ENCODE results near the gene MEGF8. TPM values are rescaled to one million over a fixed set of nuclear protein-coding genes. Genes with fewer than 3 reads are reported as not detected.

The MEGF8 gene
- total RNA-seq, 1 donor from 2014 or later = 72.8 TPM

DNA sequence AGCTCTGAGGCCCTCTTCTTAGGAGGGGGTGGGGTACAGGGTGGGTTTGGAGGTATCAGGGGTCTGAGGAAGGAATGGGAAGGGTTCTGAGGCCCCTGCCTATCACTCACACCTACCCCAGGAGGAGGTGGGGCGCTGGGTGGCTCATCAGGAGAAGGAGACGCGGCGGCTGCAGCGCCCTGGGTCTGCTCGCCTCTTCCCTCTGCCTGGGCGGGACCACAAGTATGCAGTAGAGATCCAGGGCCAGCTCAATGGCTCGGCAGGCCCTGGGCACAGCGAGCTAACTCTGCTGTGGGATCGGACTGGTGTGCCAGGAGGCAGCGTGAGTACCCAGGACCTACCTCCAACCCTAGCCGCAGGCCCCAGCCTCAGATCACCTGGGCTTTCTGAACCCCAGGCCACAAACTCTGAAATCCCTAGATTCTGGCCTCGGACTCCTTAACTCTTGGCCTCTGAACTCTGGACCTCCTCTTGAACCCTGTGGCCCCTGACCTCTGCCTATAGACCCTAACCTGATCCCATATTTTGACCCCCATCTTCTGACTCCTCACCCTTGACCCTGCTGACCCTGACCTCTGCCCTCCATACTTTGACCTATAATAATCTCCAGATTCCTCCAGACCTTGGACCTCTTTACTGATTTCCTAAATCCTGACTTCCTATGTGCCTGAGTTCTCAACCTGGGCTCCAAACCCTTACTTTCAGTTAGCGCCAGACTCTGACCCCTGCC is 24.1 kb downstream of the MEGF8 start:
- H3K4me1 Mint-ChIP-seq (ENCODE audit: low read depth, unreplicated experiment) = peaks cover 1% of the 10 kb centered on the region
- peaks cover 6% of the 10 kb centered on the region for H3K27me3 Mint-ChIP-seq (ENCODE audit: unreplicated experiment)
- H3K36me3 Mint-ChIP-seq (ENCODE audit: unreplicated experiment) = peaks cover 14% of the 10 kb centered on the region
- DNase-seq = no peak
- peaks cover 6% of the 10 kb centered on the region for H3K9me3 Mint-ChIP-seq (ENCODE audit: unreplicated experiment)
- H3K4me3 Mint-ChIP-seq (ENCODE audit: unreplicated experiment) = no peak overlapping the region
- no peak overlapping the region for H3K27ac Mint-ChIP-seq (ENCODE audit: unreplicated experiment)
- TF ChIP-seq, protein P1, sequence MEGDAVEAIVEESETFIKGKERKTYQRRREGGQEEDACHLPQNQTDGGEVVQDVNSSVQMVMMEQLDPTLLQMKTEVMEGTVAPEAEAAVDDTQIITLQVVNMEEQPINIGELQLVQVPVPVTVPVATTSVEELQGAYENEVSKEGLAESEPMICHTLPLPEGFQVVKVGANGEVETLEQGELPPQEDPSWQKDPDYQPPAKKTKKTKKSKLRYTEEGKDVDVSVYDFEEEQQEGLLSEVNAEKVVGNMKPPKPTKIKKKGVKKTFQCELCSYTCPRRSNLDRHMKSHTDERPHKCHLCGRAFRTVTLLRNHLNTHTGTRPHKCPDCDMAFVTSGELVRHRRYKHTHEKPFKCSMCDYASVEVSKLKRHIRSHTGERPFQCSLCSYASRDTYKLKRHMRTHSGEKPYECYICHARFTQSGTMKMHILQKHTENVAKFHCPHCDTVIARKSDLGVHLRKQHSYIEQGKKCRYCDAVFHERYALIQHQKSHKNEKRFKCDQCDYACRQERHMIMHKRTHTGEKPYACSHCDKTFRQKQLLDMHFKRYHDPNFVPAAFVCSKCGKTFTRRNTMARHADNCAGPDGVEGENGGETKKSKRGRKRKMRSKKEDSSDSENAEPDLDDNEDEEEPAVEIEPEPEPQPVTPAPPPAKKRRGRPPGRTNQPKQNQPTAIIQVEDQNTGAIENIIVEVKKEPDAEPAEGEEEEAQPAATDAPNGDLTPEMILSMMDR (IDR thresholded peaks at IDR 0.05; ENCODE audit: partially characterized antibody, unreplicated experiment) = no peak

DNA sequence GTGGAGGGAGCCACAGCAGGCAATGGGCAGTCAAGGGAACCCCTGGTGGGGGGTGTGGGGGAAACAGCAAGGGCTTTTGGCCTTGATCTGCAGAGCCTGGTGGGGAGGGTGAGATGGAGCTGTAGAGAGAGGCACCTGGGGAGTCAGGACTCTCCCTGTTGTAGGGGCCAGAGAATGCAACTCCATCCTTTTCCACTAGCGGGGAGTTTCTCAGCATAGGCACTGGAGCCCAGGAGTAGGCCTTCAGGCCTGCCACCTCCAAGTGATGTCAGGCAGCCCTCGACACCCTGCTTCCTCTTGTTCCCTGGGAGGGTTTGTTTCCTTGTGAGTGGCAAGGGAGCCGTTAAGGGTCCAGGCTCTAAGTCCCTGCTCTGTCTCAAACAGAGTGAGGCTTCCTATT is 25.0 kb downstream of the MEGF8 start:
- no peak for DNase-seq
- Mint-ChIP-seq H3K27ac (ENCODE audit: unreplicated experiment) (no peak overlapping the region), H3K36me3 (ENCODE audit: unreplicated experiment) (peaks cover 15% of the 10 kb centered on the region), H3K4me1 (ENCODE audit: low read depth, unreplicated experiment) (peaks cover 1% of the 10 kb centered on the region), H3K9me3 (ENCODE audit: unreplicated experiment) (peaks cover 9% of the 10 kb centered on the region), H3K27me3 (ENCODE audit: unreplicated experiment) (peaks cover 9% of the 10 kb centered on the region), H3K4me3 (ENCODE audit: unreplicated experiment) (no peak overlapping the region)
- TF ChIP-seq, protein P1 (IDR thresholded peaks at IDR 0.05; ENCODE audit: partially characterized antibody, unreplicated experiment) = no peak

DNA sequence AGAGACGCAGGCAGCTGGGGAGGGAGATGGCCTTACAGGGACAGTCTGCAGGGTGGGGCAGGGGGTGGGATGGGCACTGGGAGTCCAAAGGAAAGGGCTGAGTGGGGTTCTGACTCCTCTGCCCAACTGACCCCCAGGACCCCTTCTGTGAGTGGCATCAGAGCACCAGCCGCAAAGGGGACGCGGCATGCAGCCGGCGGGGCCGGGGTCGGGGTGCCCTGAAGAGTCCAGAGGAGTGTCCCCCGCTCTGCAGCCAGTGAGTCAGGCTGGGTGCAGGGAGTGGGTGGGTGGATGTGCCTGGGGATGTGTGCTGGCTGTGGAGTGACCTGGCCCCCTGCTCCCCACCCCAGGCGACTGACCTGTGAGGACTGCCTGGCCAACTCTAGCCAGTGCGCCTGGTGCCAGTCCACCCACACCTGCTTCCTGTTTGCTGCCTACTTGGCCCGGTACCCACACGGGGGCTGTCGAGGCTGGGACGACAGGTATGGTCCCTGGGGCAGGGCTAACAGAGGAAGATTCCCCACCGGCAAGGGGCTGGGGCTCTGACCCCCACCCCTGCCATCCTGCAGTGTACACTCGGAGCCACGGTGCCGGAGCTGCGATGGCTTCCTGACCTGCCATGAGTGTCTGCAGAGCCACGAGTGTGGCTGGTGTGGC is 25.8 kb downstream of the MEGF8 start:
- H3K4me1 Mint-ChIP-seq (ENCODE audit: low read depth, unreplicated experiment) = peaks cover 1% of the 10 kb centered on the region
- peaks cover 9% of the 10 kb centered on the region for H3K27me3 Mint-ChIP-seq (ENCODE audit: unreplicated experiment)
- peaks cover 14% of the 10 kb centered on the region for H3K36me3 Mint-ChIP-seq (ENCODE audit: unreplicated experiment)
- no peak overlapping the region for H3K4me3 Mint-ChIP-seq (ENCODE audit: unreplicated experiment)
- no peak for DNase-seq
- H3K9me3 Mint-ChIP-seq (ENCODE audit: unreplicated experiment) = peaks cover 9% of the 10 kb centered on the region
- TF ChIP-seq, protein P1 (IDR thresholded peaks at IDR 0.05; ENCODE audit: partially characterized antibody, unreplicated experiment) = no peak
- no peak overlapping the region for H3K27ac Mint-ChIP-seq (ENCODE audit: unreplicated experiment)

DNA sequence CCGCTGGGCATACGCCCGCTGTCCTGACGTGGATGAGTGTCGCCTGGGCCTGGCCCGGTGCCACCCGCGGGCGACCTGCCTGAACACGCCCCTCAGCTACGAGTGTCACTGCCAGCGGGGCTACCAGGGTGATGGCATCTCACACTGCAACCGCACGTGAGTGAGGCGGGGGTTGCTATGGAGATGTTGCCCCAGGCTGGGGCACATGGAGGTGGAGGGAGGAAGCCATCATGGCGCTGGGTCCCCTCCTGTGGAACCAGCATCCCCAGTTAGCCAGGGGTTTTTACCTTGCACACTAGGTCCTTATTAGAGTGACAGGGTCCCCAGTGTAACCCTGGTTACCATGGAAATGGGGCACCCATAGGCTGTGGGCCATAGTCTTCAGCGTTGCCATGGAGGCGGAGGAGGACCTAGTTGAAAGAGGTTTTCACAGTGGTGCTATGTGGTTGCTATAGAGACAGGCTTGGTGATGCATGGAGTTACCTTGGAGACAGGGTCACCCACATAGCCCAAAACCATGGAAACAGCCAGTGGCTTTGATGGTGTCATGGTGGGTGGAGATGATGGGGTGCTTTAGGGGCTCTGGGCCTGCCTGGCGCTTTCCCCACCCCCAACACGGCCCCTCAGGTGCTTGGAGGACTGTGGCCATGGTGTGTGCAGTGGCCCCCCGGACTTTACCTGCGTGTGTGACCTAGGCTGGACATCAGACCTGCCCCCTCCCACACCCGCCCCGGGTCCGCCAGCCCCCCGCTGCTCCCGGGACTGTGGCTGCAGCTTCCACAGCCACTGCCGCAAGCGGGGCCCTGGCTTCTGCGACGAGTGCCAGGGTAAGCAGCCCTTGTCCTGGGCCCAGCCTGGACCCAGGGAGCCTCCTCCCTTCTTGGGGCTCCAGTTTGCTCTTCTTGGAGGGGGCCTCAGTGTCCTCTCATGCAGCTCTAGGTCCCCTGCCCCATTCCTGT is 27.1 kb downstream of the MEGF8 start:
- H3K4me1 Mint-ChIP-seq (ENCODE audit: low read depth, unreplicated experiment) = peaks cover 1% of the 10 kb centered on the region
- peaks cover 9% of the 10 kb centered on the region for H3K27me3 Mint-ChIP-seq (ENCODE audit: unreplicated experiment)
- no peak overlapping the region for H3K4me3 Mint-ChIP-seq (ENCODE audit: unreplicated experiment)
- peaks cover 9% of the 10 kb centered on the region for H3K9me3 Mint-ChIP-seq (ENCODE audit: unreplicated experiment)
- TF ChIP-seq, protein P1 (IDR thresholded peaks at IDR 0.05; ENCODE audit: partially characterized antibody, unreplicated experiment) = no peak
- H3K36me3 Mint-ChIP-seq (ENCODE audit: unreplicated experiment) = peaks cover 14% of the 10 kb centered on the region
- no peak for DNase-seq
- no peak overlapping the region for H3K27ac Mint-ChIP-seq (ENCODE audit: unreplicated experiment)
